HEK293 (cell line): ENCODE results near the gene YTHDC2.
A peak's percentile ranks its signal among the peaks of the same experiment; 100 is the strongest.

Source experiments
- CTCF ChIA-PET: fragments of 350-600 bp; formaldehyde crosslinking; extraction: SDS; loops from one replicate; lab custom pipeline; 2021; ENCODE audit warnings: antibody characterized with exemption; lab: Yijun Ruan, JAX
- POLR2A ChIA-PET: fragments of 300-600 bp; formaldehyde crosslinking; extraction: SDS; loops from one replicate; lab custom pipeline; 2020; ENCODE audit warnings: antibody characterized with exemption, inconsistent platforms; lab: Yijun Ruan, JAX
- H3K27ac ChIP-seq: fragments of 200-500 bp; sonication (Bioruptor generic); 2 replicates; pipeline ENCODE4 v1.5.1; 2014; ENCODE audit warnings: low read depth, low read length, control low read depth, inconsistent platforms; ENCODE audit errors: extremely low read depth
- H3K36me3 ChIP-seq, 2 experiments: fragments of 200-500 bp in 1 of 2; sonication (Bioruptor generic) in 1 of 2; 1 replicate in 1 of 2; 2 replicates in 1 of 2; pipeline ENCODE4 v1.5.1; 2014 to 2017; ENCODE audit warnings: inconsistent platforms in 2 of 2, low read length in 2 of 2; ENCODE audit not compliant: control insufficient read depth in 2 of 2, insufficient read depth in 1 of 2
- H3K4me1 ChIP-seq: fragments of 200-500 bp; sonication (Bioruptor generic); 2 replicates; pipeline ENCODE4 v1.5.1; 2014; ENCODE audit warnings: mild to moderate bottlenecking, low read length, inconsistent platforms; ENCODE audit not compliant: control insufficient read depth, insufficient read depth
- H3K4me3 ChIP-seq: 2 replicates; pipeline ENCODE4 v1.5.1; 2011; ENCODE audit warnings: low read depth, mild to moderate bottlenecking, control low read depth, low read length, moderate library complexity
- H3K9me3 ChIP-seq: fragments of 200-500 bp; sonication (Bioruptor generic); 2 replicates; pipeline ENCODE4 v1.5.1; 2014; ENCODE audit warnings: low read depth, low read length, inconsistent platforms; ENCODE audit not compliant: control insufficient read depth, insufficient read depth
- CTCF ChIP-seq: fragments of 450-650 bp; formaldehyde crosslinking; IDR thresholded peaks from 2 replicates; pipeline ENCODE4 v1.5.1; 2016; ENCODE audit warnings: missing biosample characterization, missing genetic modification characterization
- FEZF1 ChIP-seq: fragments of 450-650 bp; formaldehyde crosslinking; IDR thresholded peaks from 2 replicates; pipeline ENCODE4 v1.5.1; 2016; ENCODE audit warnings: missing biosample characterization, missing genetic modification characterization
- HOXA7 ChIP-seq: sonication (generic); formaldehyde crosslinking; IDR thresholded peaks from 2 replicates; pipeline ENCODE4 v1.8.1; 2022; ENCODE audit warnings: missing genetic modification reagents, borderline replicate concordance
- SCRT2 ChIP-seq: fragments of 450-650 bp; formaldehyde crosslinking; IDR thresholded peaks from 2 replicates; pipeline ENCODE4 v1.5.1; 2016; ENCODE audit warnings: missing biosample characterization, missing genetic modification characterization
- TRIM28 ChIP-seq: IDR thresholded peaks from 2 replicates; pipeline ENCODE4 v1.6.1; 2011; ENCODE audit warnings: low read length, control low read depth, borderline replicate concordance
- ZBTB17 ChIP-seq: fragments of 450-650 bp; formaldehyde crosslinking; IDR thresholded peaks from 2 replicates; pipeline ENCODE4 v1.5.1; 2016; ENCODE audit warnings: missing biosample characterization, missing genetic modification characterization
- ZBTB48 ChIP-seq: fragments of 450-650 bp; formaldehyde crosslinking; IDR thresholded peaks from 2 replicates; pipeline ENCODE4 v1.5.1; 2016; ENCODE audit warnings: missing biosample characterization, missing genetic modification characterization
- ZBTB8A ChIP-seq: fragments of 450-650 bp; formaldehyde crosslinking; IDR thresholded peaks from 2 replicates; pipeline ENCODE4 v1.5.1; 2016; ENCODE audit warnings: missing biosample characterization, missing genetic modification characterization
- ZEB2 ChIP-seq: fragments of 450-650 bp; formaldehyde crosslinking; IDR thresholded peaks from 2 replicates; pipeline ENCODE4 v1.5.1; 2016; ENCODE audit warnings: missing biosample characterization, missing genetic modification characterization
- ZFP37 ChIP-seq: fragments of 450-650 bp; formaldehyde crosslinking; IDR thresholded peaks from 2 replicates; pipeline ENCODE4 v1.5.1; 2016; ENCODE audit warnings: missing biosample characterization, missing genetic modification characterization
- ZNF121 ChIP-seq: fragments of 450-650 bp; formaldehyde crosslinking; IDR thresholded peaks from 2 replicates; pipeline ENCODE4 v1.5.1; 2016; ENCODE audit warnings: missing biosample characterization, missing genetic modification characterization
- ZNF133 ChIP-seq: fragments of 450-650 bp; formaldehyde crosslinking; IDR thresholded peaks from 2 replicates; pipeline ENCODE4 v1.5.1; 2016; ENCODE audit warnings: missing biosample characterization, missing genetic modification characterization
- ZNF184 ChIP-seq: fragments of 450-650 bp; IDR thresholded peaks from 2 replicates; pipeline ENCODE4 v1.5.1; 2018; ENCODE audit warnings: missing biosample characterization, mild to moderate bottlenecking, missing genetic modification characterization
- ZNF2 ChIP-seq: fragments of 450-650 bp; formaldehyde crosslinking; IDR thresholded peaks from 2 replicates; pipeline ENCODE4 v1.5.1; 2016; ENCODE audit warnings: missing biosample characterization, missing genetic modification characterization
- ZNF335 ChIP-seq: fragments of 450-650 bp; formaldehyde crosslinking; conservative IDR thresholded peaks from 2 replicates; pipeline ENCODE4 v1.5.1; 2016; ENCODE audit warnings: missing biosample characterization, missing genetic modification characterization
- ZNF354C ChIP-seq: fragments of 450-650 bp; formaldehyde crosslinking; IDR thresholded peaks from 2 replicates; pipeline ENCODE4 v1.5.1; 2016; ENCODE audit warnings: missing biosample characterization, missing genetic modification characterization, low read depth, borderline replicate concordance
- ZNF366 ChIP-seq: fragments of 450-650 bp; formaldehyde crosslinking; conservative IDR thresholded peaks from 2 replicates; pipeline ENCODE4 v1.5.1; 2016; ENCODE audit warnings: missing biosample characterization, missing genetic modification characterization
- ZNF391 ChIP-seq: fragments of 450-650 bp; formaldehyde crosslinking; IDR thresholded peaks from 2 replicates; pipeline ENCODE4 v1.5.1; 2016; ENCODE audit warnings: low read depth, missing biosample characterization, missing genetic modification characterization, borderline replicate concordance
- ZNF501 ChIP-seq: fragments of 450-650 bp; formaldehyde crosslinking; IDR thresholded peaks from 2 replicates; pipeline ENCODE4 v1.5.1; 2016; ENCODE audit warnings: missing biosample characterization, missing genetic modification characterization
- ZNF513 ChIP-seq: fragments of 450-650 bp; IDR thresholded peaks from 2 replicates; pipeline ENCODE4 v1.5.1; 2018; ENCODE audit warnings: missing biosample characterization, missing genetic modification characterization
- ZNF518A ChIP-seq: fragments of 450-650 bp; formaldehyde crosslinking; conservative IDR thresholded peaks from 2 replicates; pipeline ENCODE4 v1.5.1; 2016; ENCODE audit warnings: low read depth, missing biosample characterization, missing genetic modification characterization
- ZNF654 ChIP-seq: fragments of 450-650 bp; formaldehyde crosslinking; IDR thresholded peaks from 2 replicates; pipeline ENCODE4 v1.5.1; 2016; ENCODE audit warnings: low read depth, missing biosample characterization, missing genetic modification characterization
- ZNF660 ChIP-seq: fragments of 450-650 bp; IDR thresholded peaks from 2 replicates; pipeline ENCODE4 v1.5.1; 2018; ENCODE audit warnings: missing biosample characterization, mild to moderate bottlenecking, missing genetic modification characterization
- ZNF776 ChIP-seq: fragments of 450-650 bp; formaldehyde crosslinking; IDR thresholded peaks from 2 replicates; pipeline ENCODE4 v1.5.0; 2017; ENCODE audit warnings: missing biosample characterization, missing genetic modification characterization, borderline replicate concordance
- ZNF843 ChIP-seq: fragments of 450-650 bp; formaldehyde crosslinking; IDR thresholded peaks from 2 replicates; pipeline ENCODE4 v1.5.1; 2016; ENCODE audit warnings: missing biosample characterization, missing genetic modification characterization
- ZXDB ChIP-seq: fragments of 450-650 bp; formaldehyde crosslinking; IDR thresholded peaks from 2 replicates; pipeline ENCODE4 v1.5.1; 2016; ENCODE audit warnings: missing biosample characterization, missing genetic modification characterization
- TF ChIP-seq, protein P1 (sequence below): fragments of 450-650 bp; formaldehyde crosslinking; IDR thresholded peaks from 2 replicates; pipeline ENCODE4 v1.5.1; 2017; ENCODE audit warnings: missing biosample characterization, missing genetic modification characterization

The YTHDC2 gene

GRCh38 chr5:113606298-113607134, 93.0 kb downstream of the YTHDC2 start:
- Histone ChIP-seq H3K36me3 (no peaks in the 10 kb centered on the region), H3K4me1 (no peaks in the 10 kb centered on the region; the same call in 1 of the 2 replicates), H3K4me3 (no peak overlapping the region), H3K9me3 (no peaks in the 10 kb centered on the region), H3K27ac (no peak overlapping the region)
- ChIA-PET CTCF (interaction anchor here (0.6 to 2.9 kb wide), 40 partner anchors 8 to 1570 kb away, joined by 3 to 25 read pairs (median 4); partner anchors contain the start of gene YTHDC2), POLR2A (no interaction called here)
- TF ChIP-seq FEZF1 (tag by site-specific recombination) (no peak), ZBTB17 (peak; percentile 81), ZNF391 (peak; percentile 20; the same call in 1 of the 2 replicates), ZXDB (tag by site-specific recombination) (no peak; the same call in 1 of the 2 replicates), ZNF660 (tag by site-specific recombination) (peak; percentile 60; the same call in 1 of the 2 replicates), SCRT2 (tag by site-specific recombination) (peak; percentile 47; the same call in 1 of the 2 replicates), ZNF776 (tag by site-specific recombination) (no peak), ZFP37 (tag by site-specific recombination) (0 out of 2 replicates have a peak, but pooled peaks have one; percentile 49), ZNF843 (tag by site-specific recombination) (no peak), ZNF513 (tag by site-specific recombination) (no peak), ZNF366 (tag by site-specific recombination) (0 out of 2 replicates have a peak, but pooled peaks have one; percentile 15), ZBTB8A (tag by site-specific recombination) (0 out of 2 replicates have a peak, but pooled peaks have one; percentile 11), HOXA7 (CRISPR knock-in tag) (no peak), CTCF (tag by site-specific recombination) (peak; percentile 86), ZNF133 (tag by site-specific recombination) (no peak), ZEB2 (tag by site-specific recombination) (no peak), ZNF2 (tag by site-specific recombination) (peak; percentile 89), TRIM28 (0 out of 2 replicates have a peak, but pooled peaks have one; percentile 27), ZNF518A (tag by site-specific recombination) (0 out of 2 replicates have a peak, but pooled peaks have one; percentile 14), ZNF501 (tag by site-specific recombination) (no peak), ZNF354C (tag by site-specific recombination) (no peak), ZNF335 (0 out of 2 replicates have a peak, but pooled peaks have one; percentile 24), ZBTB48 (tag by site-specific recombination) (0 out of 2 replicates have a peak, but pooled peaks have one; percentile 20), ZNF121 (tag by site-specific recombination) (no peak), ZNF184 (no peak), ZNF654 (peak; percentile 99)
- TF ChIP-seq, protein P1, sequence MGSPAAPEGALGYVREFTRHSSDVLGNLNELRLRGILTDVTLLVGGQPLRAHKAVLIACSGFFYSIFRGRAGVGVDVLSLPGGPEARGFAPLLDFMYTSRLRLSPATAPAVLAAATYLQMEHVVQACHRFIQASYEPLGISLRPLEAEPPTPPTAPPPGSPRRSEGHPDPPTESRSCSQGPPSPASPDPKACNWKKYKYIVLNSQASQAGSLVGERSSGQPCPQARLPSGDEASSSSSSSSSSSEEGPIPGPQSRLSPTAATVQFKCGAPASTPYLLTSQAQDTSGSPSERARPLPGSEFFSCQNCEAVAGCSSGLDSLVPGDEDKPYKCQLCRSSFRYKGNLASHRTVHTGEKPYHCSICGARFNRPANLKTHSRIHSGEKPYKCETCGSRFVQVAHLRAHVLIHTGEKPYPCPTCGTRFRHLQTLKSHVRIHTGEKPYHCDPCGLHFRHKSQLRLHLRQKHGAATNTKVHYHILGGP, result no peak
